Hepatocyte (in vitro differentiated cells): ENCODE data around the gene ZNF518A.

Experiments used
- EZH2 ChIP-seq: fragments of 200-600 bp; sonication (generic); IDR thresholded peaks from 2 replicates; pipeline ENCODE4 v1.6.1; 2016; ENCODE audit warnings: antibody characterized with exemption, mild to moderate bottlenecking, borderline replicate concordance
- EZH2phosphoT487 ChIP-seq: fragments of 200-600 bp; sonication (generic); IDR thresholded peaks from one replicate; pipeline ENCODE4 v1.6.1; 2018; ENCODE audit warnings: antibody characterized with exemption, mild to moderate bottlenecking, low read depth, moderate library complexity; ENCODE audit not compliant: unreplicated experiment, severe bottlenecking
- TF ChIP-seq, protein P1 (sequence below): fragments of 200-600 bp; sonication (generic); IDR thresholded peaks from 2 replicates; pipeline ENCODE4 v1.5.1; 2016; ENCODE audit warnings: antibody characterized with exemption, mild to moderate bottlenecking; ENCODE audit not compliant: poor library complexity

DNA sequence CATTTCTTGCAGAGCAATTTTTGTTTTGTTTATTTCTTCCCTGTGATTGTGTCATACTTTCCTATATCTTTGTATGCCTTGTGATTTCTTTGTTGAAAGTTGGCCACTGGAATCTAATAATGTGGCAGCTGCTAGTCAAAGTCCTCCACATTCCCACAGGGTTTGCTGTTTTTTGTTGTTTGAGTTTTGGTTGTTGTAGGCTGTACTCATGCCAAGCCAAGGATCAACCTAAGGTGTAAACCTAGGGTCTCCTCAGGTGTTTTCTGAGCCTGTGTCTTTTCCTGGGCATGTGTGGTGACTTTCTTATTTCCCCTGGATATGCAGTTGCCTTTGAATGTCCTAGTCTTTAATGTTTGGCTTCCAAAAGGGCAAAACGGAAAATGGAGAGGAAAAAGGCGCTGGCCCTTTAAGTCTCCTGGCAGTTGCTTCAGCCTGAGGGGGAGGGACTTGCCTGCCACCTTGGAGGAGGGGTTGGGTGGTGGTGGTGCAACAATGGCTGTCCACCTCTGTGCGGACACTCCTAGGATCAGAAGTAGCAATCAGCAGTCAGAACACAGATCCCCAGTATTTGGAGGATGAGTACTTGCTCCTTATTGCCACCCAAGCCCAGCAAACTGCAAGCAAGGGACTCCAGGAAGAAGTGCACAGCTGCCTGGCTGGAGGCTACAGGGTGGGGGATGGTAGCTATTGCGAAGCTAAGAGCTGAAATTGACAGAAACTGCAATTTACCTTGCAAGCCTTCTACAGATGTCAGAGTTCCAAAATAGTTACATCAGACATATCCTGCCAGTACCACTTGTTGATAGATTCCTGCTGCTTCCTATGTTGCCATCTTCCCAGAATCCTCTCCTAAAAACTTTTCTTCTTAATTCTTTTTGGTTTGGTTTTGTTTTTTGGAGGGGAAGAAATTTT is 5.6 kb upstream of the ZNF518A start:
- TF ChIP-seq, protein P1, sequence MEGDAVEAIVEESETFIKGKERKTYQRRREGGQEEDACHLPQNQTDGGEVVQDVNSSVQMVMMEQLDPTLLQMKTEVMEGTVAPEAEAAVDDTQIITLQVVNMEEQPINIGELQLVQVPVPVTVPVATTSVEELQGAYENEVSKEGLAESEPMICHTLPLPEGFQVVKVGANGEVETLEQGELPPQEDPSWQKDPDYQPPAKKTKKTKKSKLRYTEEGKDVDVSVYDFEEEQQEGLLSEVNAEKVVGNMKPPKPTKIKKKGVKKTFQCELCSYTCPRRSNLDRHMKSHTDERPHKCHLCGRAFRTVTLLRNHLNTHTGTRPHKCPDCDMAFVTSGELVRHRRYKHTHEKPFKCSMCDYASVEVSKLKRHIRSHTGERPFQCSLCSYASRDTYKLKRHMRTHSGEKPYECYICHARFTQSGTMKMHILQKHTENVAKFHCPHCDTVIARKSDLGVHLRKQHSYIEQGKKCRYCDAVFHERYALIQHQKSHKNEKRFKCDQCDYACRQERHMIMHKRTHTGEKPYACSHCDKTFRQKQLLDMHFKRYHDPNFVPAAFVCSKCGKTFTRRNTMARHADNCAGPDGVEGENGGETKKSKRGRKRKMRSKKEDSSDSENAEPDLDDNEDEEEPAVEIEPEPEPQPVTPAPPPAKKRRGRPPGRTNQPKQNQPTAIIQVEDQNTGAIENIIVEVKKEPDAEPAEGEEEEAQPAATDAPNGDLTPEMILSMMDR = no peak
- TF ChIP-seq EZH2 = no peak
- TF ChIP-seq EZH2phosphoT487 = no peak
